ENCODE data around the gene PNPLA3.

PNPLA3 gene

GRCh38 chr22:43968614-43969013 is 45.0 kb downstream of the PNPLA3 start:
- DNase-seq (ENCODE audit: low read depth) = no peak

GRCh38 chr22:43969021-43969878 is 45.6 kb downstream of the PNPLA3 start:
- DNase-seq (ENCODE audit: low read depth) = no peak

GRCh38 chr22:43969989-43970755 is 46.6 kb downstream of the PNPLA3 start:
- DNase-seq (ENCODE audit: low read depth) = no peak

GRCh38 chr22:43971112-43971511 is 47.5 kb downstream of the PNPLA3 start:
- no peak for DNase-seq (ENCODE audit: low read depth)

GRCh38 chr22:43972931-43973462 is 49.4 kb downstream of the PNPLA3 start:
- no peak for DNase-seq (ENCODE audit: low read depth)

- no peak for DNase-seq (ENCODE audit: low read depth)
Observed at GRCh38 chr22:43974028-43974545, 50.5 kb downstream of the PNPLA3 start.

- DNase-seq (ENCODE audit: low read depth) = no peak
Observed at GRCh38 chr22:43975041-43975440, 51.4 kb downstream of the PNPLA3 start.

- no peak for DNase-seq (ENCODE audit: low read depth)
Observed at GRCh38 chr22:43976861-43977795, 53.5 kb downstream of the PNPLA3 start.

- no peak for DNase-seq (ENCODE audit: low read depth)
Observed at GRCh38 chr22:43978558-43978957, 55.0 kb downstream of the PNPLA3 start.

GRCh38 chr22:43980579-43980978 is 57.0 kb downstream of the PNPLA3 start:
- DNase-seq (ENCODE audit: low read depth) = no peak

GRCh38 chr22:43980996-43981395 is 57.4 kb downstream of the PNPLA3 start:
- no peak for DNase-seq (ENCODE audit: low read depth)

GRCh38 chr22:43983808-43984207 is 60.2 kb downstream of the PNPLA3 start:
- no peak for DNase-seq (ENCODE audit: low read depth)

GRCh38 chr22:43985532-43985931 is 61.9 kb downstream of the PNPLA3 start:
- no peak for DNase-seq (ENCODE audit: low read depth)

GRCh38 chr22:43988116-43988820 is 64.7 kb downstream of the PNPLA3 start:
- DNase-seq (ENCODE audit: low read depth) = peak; percentile 29

- DNase-seq (ENCODE audit: low read depth) = no peak
Observed at GRCh38 chr22:43988960-43989359, 65.4 kb downstream of the PNPLA3 start.

GRCh38 chr22:43990044-43990443 is 66.4 kb downstream of the PNPLA3 start:
- no peak for DNase-seq (ENCODE audit: low read depth)

- no peak for DNase-seq (ENCODE audit: low read depth)
Observed at GRCh38 chr22:43991316-43992020, 67.9 kb downstream of the PNPLA3 start.

GRCh38 chr22:43992331-43992821 is 68.8 kb downstream of the PNPLA3 start:
- DNase-seq (ENCODE audit: low read depth) = peak; percentile 64

GRCh38 chr22:43993072-43993760 is 69.6 kb downstream of the PNPLA3 start:
- DNase-seq (ENCODE audit: low read depth) = peak; percentile 36

All from fibroblast of gingiva (primary cell).